Measurements from ENCODE around the gene CD300LD.

The CD300LD gene

GRCh38 chr17:74542166-74542565 is 49.9 kb downstream of the CD300LD start:
- Histone ChIP-seq H3K9me2 (replicated peaks; ENCODE audit: control insufficient read depth, low read length) (no peaks in the 10 kb centered on the region), H4K20me1 (ENCODE audit: control insufficient read depth, insufficient read depth, low read depth, low read length) (no peaks in the 10 kb centered on the region), H3K9me3 (ENCODE audit: control insufficient read depth, insufficient read depth, low read length) (no peaks in the 10 kb centered on the region), H3F3A (ENCODE audit: control insufficient read depth, insufficient read depth) (no peaks in the 10 kb centered on the region), H3K27ac (ENCODE audit: low read depth, low read length) (no peak overlapping the region), H3K4me1 (ENCODE audit: control insufficient read depth, low read length) (no peaks in the 10 kb centered on the region), H3K36me3 (ENCODE audit: control insufficient read depth, low read length) (no peaks in the 10 kb centered on the region), H3K4me3 (ENCODE audit: low read length) (no peak overlapping the region), H3K27me3 (ENCODE audit: control insufficient read depth, low read length) (no peaks in the 10 kb centered on the region), H3K79me2 (ENCODE audit: control insufficient read depth, low read length) (no peaks in the 10 kb centered on the region), H3K4me2 (ENCODE audit: low read length) (no peak overlapping the region)
- TF ChIP-seq CTCF (IDR thresholded peaks at IDR 0.05; ENCODE audit: low read depth, low read length, poor library complexity, severe bottlenecking) (no peak), EZH2phosphoT487 (IDR thresholded peaks at IDR 0.05; ENCODE audit: borderline replicate concordance, low read length) (no peak)

GRCh38 chr17:74541176-74542111 is 50.6 kb downstream of the CD300LD start:
- Histone ChIP-seq H3K9me2 (replicated peaks; ENCODE audit: control insufficient read depth, low read length) (no peaks in the 10 kb centered on the region), H3K27me3 (ENCODE audit: control insufficient read depth, low read length) (no peaks in the 10 kb centered on the region), H3F3A (ENCODE audit: control insufficient read depth, insufficient read depth) (no peaks in the 10 kb centered on the region), H3K4me3 (ENCODE audit: low read length) (no peak overlapping the region), H3K9me3 (ENCODE audit: control insufficient read depth, insufficient read depth, low read length) (no peaks in the 10 kb centered on the region), H3K79me2 (ENCODE audit: control insufficient read depth, low read length) (no peaks in the 10 kb centered on the region), H4K20me1 (ENCODE audit: control insufficient read depth, insufficient read depth, low read depth, low read length) (no peaks in the 10 kb centered on the region), H3K4me2 (ENCODE audit: low read length) (no peak overlapping the region), H3K4me1 (ENCODE audit: control insufficient read depth, low read length) (no peaks in the 10 kb centered on the region), H3K36me3 (ENCODE audit: control insufficient read depth, low read length) (no peaks in the 10 kb centered on the region), H3K27ac (ENCODE audit: low read depth, low read length) (no peak overlapping the region)
- TF ChIP-seq CTCF (IDR thresholded peaks at IDR 0.05; ENCODE audit: low read depth, low read length, poor library complexity, severe bottlenecking) (no peak), EZH2phosphoT487 (IDR thresholded peaks at IDR 0.05; ENCODE audit: borderline replicate concordance, low read length) (no peak)

GRCh38 chr17:74539281-74539820 is 52.7 kb downstream of the CD300LD start:
- no peak overlapping the region for H3K4me3 ChIP-seq (ENCODE audit: low read length)
- no peaks in the 10 kb centered on the region for H3K9me2 ChIP-seq (replicated peaks; ENCODE audit: control insufficient read depth, low read length)
- no peaks in the 10 kb centered on the region for H3K4me1 ChIP-seq (ENCODE audit: control insufficient read depth, low read length)
- no peaks in the 10 kb centered on the region for H3K36me3 ChIP-seq (ENCODE audit: control insufficient read depth, low read length)
- H3F3A ChIP-seq (ENCODE audit: control insufficient read depth, insufficient read depth), result no peaks in the 10 kb centered on the region
- H3K27me3 ChIP-seq (ENCODE audit: control insufficient read depth, low read length), result no peaks in the 10 kb centered on the region
- H3K27ac ChIP-seq (ENCODE audit: low read depth, low read length), result no peak overlapping the region
- H4K20me1 ChIP-seq (ENCODE audit: control insufficient read depth, insufficient read depth, low read depth, low read length), result no peaks in the 10 kb centered on the region
- H3K9me3 ChIP-seq (ENCODE audit: control insufficient read depth, insufficient read depth, low read length), result no peaks in the 10 kb centered on the region
- TF ChIP-seq CTCF (IDR thresholded peaks at IDR 0.05; ENCODE audit: low read depth, low read length, poor library complexity, severe bottlenecking) (no peak), EZH2phosphoT487 (IDR thresholded peaks at IDR 0.05; ENCODE audit: borderline replicate concordance, low read length) (no peak)
- no peaks in the 10 kb centered on the region for H3K79me2 ChIP-seq (ENCODE audit: control insufficient read depth, low read length)
- no peak overlapping the region for H3K4me2 ChIP-seq (ENCODE audit: low read length)
